ENCODE data around the gene LPAR3.

LPAR3 gene

DNA sequence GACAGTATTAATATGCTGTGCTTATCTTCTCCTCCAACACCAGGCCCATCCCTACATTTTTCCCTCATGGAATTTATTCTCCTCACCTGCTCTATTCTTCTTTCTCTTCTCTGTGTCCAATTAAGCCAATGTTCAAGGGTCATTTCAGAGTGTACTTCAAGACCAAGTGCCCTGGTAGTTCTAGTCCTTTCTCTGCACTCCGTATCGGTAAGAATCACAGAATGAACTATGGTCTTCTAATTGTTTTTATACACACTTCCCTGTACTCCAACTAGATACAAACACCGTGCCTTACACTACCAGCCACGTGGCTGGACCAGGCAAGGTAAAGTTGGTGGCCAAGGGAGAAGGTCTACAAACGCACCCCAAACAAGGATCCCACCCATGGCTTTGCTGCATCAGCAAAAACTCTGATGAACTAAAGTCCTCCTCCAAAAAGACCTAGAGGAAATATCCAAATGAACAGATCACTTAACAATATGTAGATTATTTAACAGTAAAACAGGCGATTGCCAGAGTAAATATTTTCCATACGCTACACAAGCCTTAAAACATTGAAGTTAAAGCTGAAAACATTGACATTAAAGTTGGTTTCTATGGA lies 40.1 kb upstream of the LPAR3 start:
- TF ChIP-seq, protein P1, sequence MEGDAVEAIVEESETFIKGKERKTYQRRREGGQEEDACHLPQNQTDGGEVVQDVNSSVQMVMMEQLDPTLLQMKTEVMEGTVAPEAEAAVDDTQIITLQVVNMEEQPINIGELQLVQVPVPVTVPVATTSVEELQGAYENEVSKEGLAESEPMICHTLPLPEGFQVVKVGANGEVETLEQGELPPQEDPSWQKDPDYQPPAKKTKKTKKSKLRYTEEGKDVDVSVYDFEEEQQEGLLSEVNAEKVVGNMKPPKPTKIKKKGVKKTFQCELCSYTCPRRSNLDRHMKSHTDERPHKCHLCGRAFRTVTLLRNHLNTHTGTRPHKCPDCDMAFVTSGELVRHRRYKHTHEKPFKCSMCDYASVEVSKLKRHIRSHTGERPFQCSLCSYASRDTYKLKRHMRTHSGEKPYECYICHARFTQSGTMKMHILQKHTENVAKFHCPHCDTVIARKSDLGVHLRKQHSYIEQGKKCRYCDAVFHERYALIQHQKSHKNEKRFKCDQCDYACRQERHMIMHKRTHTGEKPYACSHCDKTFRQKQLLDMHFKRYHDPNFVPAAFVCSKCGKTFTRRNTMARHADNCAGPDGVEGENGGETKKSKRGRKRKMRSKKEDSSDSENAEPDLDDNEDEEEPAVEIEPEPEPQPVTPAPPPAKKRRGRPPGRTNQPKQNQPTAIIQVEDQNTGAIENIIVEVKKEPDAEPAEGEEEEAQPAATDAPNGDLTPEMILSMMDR (IDR thresholded peaks at IDR 0.05; ENCODE audit: insufficient read depth, low read depth, low read length, missing control alignments), result no peak
- no peak overlapping the region for H3K4me3 ChIP-seq (ENCODE audit: low read length)
- DNase-seq (ENCODE audit: low read depth), result no peak

DNA sequence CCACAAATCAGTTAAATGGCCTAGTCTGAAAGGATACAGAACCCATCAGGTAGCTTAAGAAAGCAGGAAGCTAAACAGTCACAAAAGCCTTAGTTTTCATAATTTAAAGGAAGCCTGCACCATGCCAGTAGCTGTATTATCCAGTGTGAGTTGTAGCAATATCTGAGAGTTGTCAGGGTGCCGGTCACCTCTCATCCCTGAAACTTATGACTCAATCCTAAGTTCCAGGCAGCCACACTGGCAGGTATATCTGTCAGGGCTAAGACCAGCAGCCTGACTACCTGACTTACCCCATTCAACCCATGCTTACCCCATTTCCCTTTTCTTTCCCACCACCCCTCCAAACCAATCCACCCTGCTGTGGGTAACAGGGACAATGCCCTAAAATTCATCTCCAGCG lies 37.8 kb upstream of the LPAR3 start:
- peak; percentile 59 for DNase-seq (ENCODE audit: low read depth)
- no peak overlapping the region for H3K4me3 ChIP-seq (ENCODE audit: low read length)
- TF ChIP-seq, protein P1 (IDR thresholded peaks at IDR 0.05; ENCODE audit: insufficient read depth, low read depth, low read length, missing control alignments), result no peak

DNA sequence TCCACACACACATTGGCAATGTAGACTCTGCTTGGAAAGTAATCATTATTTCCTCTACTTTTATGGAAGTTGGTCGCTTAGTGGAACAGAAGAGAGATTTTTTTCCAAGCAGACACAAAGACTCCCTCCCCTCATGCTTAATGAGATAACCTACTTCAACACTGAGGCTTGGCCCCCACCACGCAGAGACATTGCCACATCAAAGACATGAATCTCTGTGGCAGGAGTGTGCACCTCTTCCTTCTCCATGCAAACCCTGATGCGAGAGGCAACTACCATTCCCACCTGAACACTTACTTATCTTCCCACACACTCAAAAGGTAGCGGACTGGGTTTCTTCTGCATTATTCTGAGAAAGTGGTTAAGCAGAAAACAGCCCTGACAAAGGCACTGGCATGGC lies 37.3 kb upstream of the LPAR3 start:
- TF ChIP-seq, protein P1 (IDR thresholded peaks at IDR 0.05; ENCODE audit: insufficient read depth, low read depth, low read length, missing control alignments), result no peak
- no peak overlapping the region for H3K4me3 ChIP-seq (ENCODE audit: low read length)
- no peak for DNase-seq (ENCODE audit: low read depth)

DNA sequence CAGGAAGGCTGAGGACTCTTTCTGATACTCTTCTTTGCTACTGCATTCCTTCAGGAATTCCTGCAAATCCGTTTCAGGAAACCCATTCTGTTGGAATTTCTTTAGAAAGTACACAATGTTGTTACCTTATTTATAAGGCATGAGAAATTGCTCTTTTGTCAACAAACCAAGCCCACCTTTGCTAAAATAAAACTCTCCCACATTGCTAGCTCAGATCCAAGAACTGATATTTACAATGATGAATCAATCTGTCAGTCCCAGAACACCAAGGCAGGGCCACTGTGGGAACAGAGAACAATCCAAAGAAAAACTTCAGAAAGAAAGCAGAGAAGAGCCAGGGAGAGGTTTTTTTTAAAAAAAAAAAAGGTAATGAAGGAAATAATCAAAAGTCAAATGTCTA lies 36.6 kb upstream of the LPAR3 start:
- no peak overlapping the region for H3K4me3 ChIP-seq (ENCODE audit: low read length)
- TF ChIP-seq, protein P1 (IDR thresholded peaks at IDR 0.05; ENCODE audit: insufficient read depth, low read depth, low read length, missing control alignments), result no peak
- DNase-seq (ENCODE audit: low read depth), result no peak

DNA sequence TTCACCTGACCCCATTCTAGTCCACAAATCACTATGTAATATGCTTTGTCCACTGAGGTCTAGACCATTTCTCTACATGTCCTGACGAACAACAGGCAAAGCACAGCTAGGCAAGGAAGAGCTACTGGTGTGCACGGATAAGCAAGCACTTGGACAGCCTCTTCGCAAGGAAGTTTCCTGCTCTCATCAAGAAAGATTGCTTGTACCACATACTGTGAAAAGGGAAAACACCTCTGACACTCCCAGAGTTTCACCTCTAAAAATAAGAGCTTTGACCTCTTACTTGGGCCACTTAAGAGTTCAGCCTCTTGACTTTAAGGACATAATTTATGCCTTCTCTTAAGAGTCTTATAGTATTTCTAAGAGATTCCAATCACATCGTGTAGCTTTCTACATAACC lies 36.0 kb upstream of the LPAR3 start:
- TF ChIP-seq, protein P1 (IDR thresholded peaks at IDR 0.05; ENCODE audit: insufficient read depth, low read depth, low read length, missing control alignments), result no peak
- DNase-seq (ENCODE audit: low read depth), result no peak
- no peak overlapping the region for H3K4me3 ChIP-seq (ENCODE audit: low read length)

DNA sequence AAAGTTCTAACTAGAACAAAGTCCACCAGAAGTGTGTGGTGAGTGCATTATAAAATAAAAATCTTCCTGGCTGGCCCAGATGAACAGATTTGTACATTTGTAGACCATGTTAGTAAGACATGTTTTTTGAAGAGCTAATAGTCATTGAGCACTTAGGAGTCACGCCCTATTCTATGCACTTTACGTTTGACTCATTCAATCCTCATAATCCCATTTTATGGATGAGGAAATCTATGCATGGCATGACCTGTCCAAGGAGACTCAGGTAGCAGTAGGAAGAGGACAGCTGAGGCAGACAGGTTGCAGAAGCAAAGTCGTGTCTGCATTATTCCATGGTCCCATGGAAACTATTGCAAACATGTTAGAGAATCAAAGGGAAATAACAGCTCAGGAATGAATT lies 30.3 kb upstream of the LPAR3 start:
- no peak overlapping the region for H3K4me3 ChIP-seq (ENCODE audit: low read length)
- TF ChIP-seq, protein P1 (IDR thresholded peaks at IDR 0.05; ENCODE audit: insufficient read depth, low read depth, low read length, missing control alignments), result no peak
- peak; percentile 47 for DNase-seq (ENCODE audit: low read depth)

DNA sequence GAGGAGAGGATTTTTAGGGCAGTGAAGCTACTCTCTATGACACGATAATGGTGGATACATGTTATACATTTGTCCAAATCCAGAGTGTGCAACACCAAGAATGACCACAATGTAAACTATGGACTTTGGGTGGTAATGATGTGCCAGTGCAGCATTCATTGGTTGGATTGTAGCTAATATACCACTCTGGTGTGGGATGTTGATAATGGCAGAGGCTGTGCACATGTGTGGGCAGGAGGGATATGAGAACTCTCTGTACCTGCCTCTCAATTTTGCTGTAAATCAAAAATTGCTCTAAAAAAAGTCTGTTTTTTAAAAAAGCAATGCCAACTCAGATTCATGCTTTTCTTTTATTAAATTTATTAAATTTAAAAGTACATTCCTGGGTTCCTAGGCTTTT lies 27.2 kb upstream of the LPAR3 start:
- no peak overlapping the region for H3K4me3 ChIP-seq (ENCODE audit: low read length)
- no peak for DNase-seq (ENCODE audit: low read depth)
- TF ChIP-seq, protein P1 (IDR thresholded peaks at IDR 0.05; ENCODE audit: insufficient read depth, low read depth, low read length, missing control alignments), result no peak
